Activated CD4-positive, alpha-beta T cell treated with anti-CD3 and anti-CD28 coated beads for 36 hours (primary cell): ENCODE results near the gene TPST1. TPM values are rescaled to one million over a fixed set of nuclear protein-coding genes. Genes with fewer than 3 reads are reported as not detected.

Experiments
- ATAC-seq: fragments of 200-7000 bp; cut with Tn5 transposase; one replicate; pipeline ENCODE4 v1.10.0; 2021; ENCODE audit warnings: mild to moderate bottlenecking, moderate library complexity
- CTCF ChIA-PET: fragments of 350-600 bp; sonication (Branson Sonifier 250); formaldehyde crosslinking; loops from one replicate; lab custom pipeline; 2021; ENCODE audit warnings: antibody characterized with exemption; lab: Charles Lee
- POLR2A ChIA-PET: fragments of 350-600 bp; sonication (Branson Sonifier 250); formaldehyde crosslinking; loops from one replicate; lab custom pipeline; 2021; ENCODE audit warnings: antibody characterized with exemption, inconsistent platforms; lab: Charles Lee
- DNase-seq: peaks from one replicate; pipeline ENCODE4 v3.0.0-alpha.2; 2020
- H3K27ac Mint-ChIP-seq: one replicate; pipeline ENCODE4 v1.8.0; 2021; ENCODE audit warnings: mixed read lengths
- H3K27me3 Mint-ChIP-seq: one replicate; pipeline ENCODE4 v1.8.0; 2021; ENCODE audit warnings: mixed read lengths
- H3K36me3 Mint-ChIP-seq: one replicate; pipeline ENCODE4 v1.8.0; 2021; ENCODE audit warnings: low read depth, mixed read lengths
- H3K4me1 Mint-ChIP-seq: one replicate; pipeline ENCODE4 v1.8.0; 2021; ENCODE audit warnings: mixed read lengths
- H3K4me3 Mint-ChIP-seq: one replicate; pipeline ENCODE4 v1.8.0; 2021; ENCODE audit warnings: mild to moderate bottlenecking, moderate library complexity, mixed read lengths
- H3K9me3 Mint-ChIP-seq: one replicate; pipeline ENCODE4 v1.8.0; 2021; ENCODE audit warnings: low read depth, mixed read lengths
- intact Hi-C, 2 experiments: fragments of 100-400 bp; cut with DNase I in 1 of 2; cut with micrococcal nuclease in 1 of 2; formaldehyde crosslinking; loops; one replicate each; pipeline versions ENCODE4 v1.14.2 to v1.15.1; 2022 to 2024; cut with DNase I, micrococcal nuclease
- total RNA-seq, 2 experiments: library from RNA; stranded (reverse); gene quantifications; one replicate each; pipeline ENCODE4 v1.2.3, GENCODE V29; 2021

The TPST1 gene
- total RNA-seq, 2 experiments from 2014 or later, result 1.0 to 1.1 TPM

GRCh38 chr7:66267249-66267648 lies 62.1 kb downstream of the TPST1 start:
- intact Hi-C loops, result no loop called here
- H3K27ac Mint-ChIP-seq, result no peak overlapping the region
- no peaks in the 10 kb centered on the region for H3K4me1 Mint-ChIP-seq
- ChIA-PET CTCF (interaction anchor here (1.0 kb wide), 1 partner anchor 9 kb away, joined by 3 read pairs; no protein-coding TSS in a partner anchor), POLR2A (no interaction called here)
- no peaks in the 10 kb centered on the region for H3K27me3 Mint-ChIP-seq
- ATAC-seq (no peak), DNase-seq (no peak)
- no peak overlapping the region for H3K4me3 Mint-ChIP-seq
- H3K9me3 Mint-ChIP-seq, result peaks cover 30% of the 10 kb centered on the region
- H3K36me3 Mint-ChIP-seq, result peaks cover 9% of the 10 kb centered on the region

GRCh38 chr7:66269978-66270377 lies 64.8 kb downstream of the TPST1 start:
- no peak overlapping the region for H3K4me3 Mint-ChIP-seq
- no peaks in the 10 kb centered on the region for H3K27me3 Mint-ChIP-seq
- H3K4me1 Mint-ChIP-seq, result no peaks in the 10 kb centered on the region
- H3K36me3 Mint-ChIP-seq, result peaks cover 5% of the 10 kb centered on the region
- DNase-seq, result no peak
- ATAC-seq, result no peak
- peaks cover 20% of the 10 kb centered on the region for H3K9me3 Mint-ChIP-seq
- intact Hi-C loops, result no loop called here
- POLR2A ChIA-PET, result no interaction called here
- H3K27ac Mint-ChIP-seq, result no peak overlapping the region
- CTCF ChIA-PET, result interaction anchor here (1.2 kb wide), 1 partner anchor 12 kb away, joined by 3 read pairs; no protein-coding TSS in a partner anchor

GRCh38 chr7:66272321-66272720 lies 67.2 kb downstream of the TPST1 start:
- Mint-ChIP-seq H3K4me3 (no peak overlapping the region), H3K36me3 (peaks cover 2% of the 10 kb centered on the region), H3K27me3 (no peaks in the 10 kb centered on the region), H3K27ac (no peak overlapping the region), H3K4me1 (no peaks in the 10 kb centered on the region), H3K9me3 (peaks cover 3% of the 10 kb centered on the region)
- intact Hi-C loops, result no loop called here
- CTCF ChIA-PET, result no interaction called here
- DNase-seq (no peak), ATAC-seq (no peak)
- POLR2A ChIA-PET, result no interaction called here

- H3K9me3 Mint-ChIP-seq, result peaks cover 2% of the 10 kb centered on the region
- DNase-seq (no peak), ATAC-seq (no peak)
- H3K4me3 Mint-ChIP-seq, result no peak overlapping the region
- no peak overlapping the region for H3K27ac Mint-ChIP-seq
- POLR2A ChIA-PET, result no interaction called here
- H3K4me1 Mint-ChIP-seq, result no peaks in the 10 kb centered on the region
- intact Hi-C loops, result no loop called here
- CTCF ChIA-PET, result interaction anchor here (0.5 kb wide), 1 partner anchor 652 kb away, joined by 3 read pairs; no protein-coding TSS in a partner anchor
- H3K36me3 Mint-ChIP-seq, result no peaks in the 10 kb centered on the region
- no peaks in the 10 kb centered on the region for H3K27me3 Mint-ChIP-seq
Observed at GRCh38 chr7:66276363-66276762, 71.2 kb downstream of the TPST1 start.

- no peak overlapping the region for H3K27ac Mint-ChIP-seq
- DNase-seq, result no peak
- no peak for ATAC-seq
- ChIA-PET POLR2A (no interaction called here), CTCF (no interaction called here)
- H3K4me3 Mint-ChIP-seq, result no peak overlapping the region
- no peaks in the 10 kb centered on the region for H3K27me3 Mint-ChIP-seq
- H3K4me1 Mint-ChIP-seq, result no peaks in the 10 kb centered on the region
- H3K36me3 Mint-ChIP-seq, result no peaks in the 10 kb centered on the region
- H3K9me3 Mint-ChIP-seq, result no peaks in the 10 kb centered on the region
- intact Hi-C loops, result no loop called here
Observed at GRCh38 chr7:66277492-66277891, 72.4 kb downstream of the TPST1 start.

GRCh38 chr7:66279912-66280311 lies 74.8 kb downstream of the TPST1 start:
- no peaks in the 10 kb centered on the region for H3K9me3 Mint-ChIP-seq
- H3K36me3 Mint-ChIP-seq, result no peaks in the 10 kb centered on the region
- CTCF ChIA-PET, result interaction anchor here (0.6 kb wide), 1 partner anchor 14 kb away, joined by 3 read pairs; no protein-coding TSS in a partner anchor
- intact Hi-C loops, result no loop called here
- no peak for ATAC-seq
- no peaks in the 10 kb centered on the region for H3K27me3 Mint-ChIP-seq
- no peak overlapping the region for H3K4me3 Mint-ChIP-seq
- POLR2A ChIA-PET, result no interaction called here
- no peak for DNase-seq
- no peaks in the 10 kb centered on the region for H3K4me1 Mint-ChIP-seq
- no peak overlapping the region for H3K27ac Mint-ChIP-seq

- DNase-seq (no peak), ATAC-seq (no peak)
- CTCF ChIA-PET, result no interaction called here
- Mint-ChIP-seq H3K27ac (no peak overlapping the region), H3K9me3 (no peaks in the 10 kb centered on the region), H3K36me3 (no peaks in the 10 kb centered on the region), H3K4me1 (no peaks in the 10 kb centered on the region), H3K27me3 (no peaks in the 10 kb centered on the region), H3K4me3 (no peak overlapping the region)
- intact Hi-C loops, result no loop called here
- POLR2A ChIA-PET, result no interaction called here
Observed at GRCh38 chr7:66281678-66282590, 76.8 kb downstream of the TPST1 start.

- no peaks in the 10 kb centered on the region for H3K9me3 Mint-ChIP-seq
- intact Hi-C loops, result no loop called here
- CTCF ChIA-PET, result no interaction called here
- H3K27ac Mint-ChIP-seq, result no peak overlapping the region
- POLR2A ChIA-PET, result no interaction called here
- DNase-seq, result no peak
- H3K4me1 Mint-ChIP-seq, result no peaks in the 10 kb centered on the region
- no peak overlapping the region for H3K4me3 Mint-ChIP-seq
- no peaks in the 10 kb centered on the region for H3K27me3 Mint-ChIP-seq
- no peaks in the 10 kb centered on the region for H3K36me3 Mint-ChIP-seq
- ATAC-seq, result no peak
Observed at GRCh38 chr7:66282591-66282935, 77.4 kb downstream of the TPST1 start.

- H3K9me3 Mint-ChIP-seq, result no peaks in the 10 kb centered on the region
- H3K4me3 Mint-ChIP-seq, result no peak overlapping the region
- intact Hi-C loops, result no loop called here
- CTCF ChIA-PET, result interaction anchor here (0.7 kb wide), 1 partner anchor 10 kb away, joined by 3 read pairs; no protein-coding TSS in a partner anchor
- H3K27ac Mint-ChIP-seq, result no peak overlapping the region
- POLR2A ChIA-PET, result interaction anchor here (0.6 kb wide), 1 partner anchor 104 kb away, joined by 6 read pairs; no protein-coding TSS in a partner anchor
- no peaks in the 10 kb centered on the region for H3K4me1 Mint-ChIP-seq
- DNase-seq, result no peak
- H3K27me3 Mint-ChIP-seq, result no peaks in the 10 kb centered on the region
- ATAC-seq, result peak; percentile 88
- H3K36me3 Mint-ChIP-seq, result no peaks in the 10 kb centered on the region
Observed at GRCh38 chr7:66283003-66283920, 78.1 kb downstream of the TPST1 start.

GRCh38 chr7:66296001-66296521 lies 90.9 kb downstream of the TPST1 start:
- intact Hi-C loops, result no loop called here
- DNase-seq, result no peak
- Mint-ChIP-seq H3K27ac (no peak overlapping the region), H3K4me1 (no peaks in the 10 kb centered on the region), H3K9me3 (peaks cover 6% of the 10 kb centered on the region), H3K36me3 (peaks cover 2% of the 10 kb centered on the region), H3K27me3 (no peaks in the 10 kb centered on the region), H3K4me3 (no peak overlapping the region)
- no peak for ATAC-seq
- ChIA-PET POLR2A (no interaction called here), CTCF (interaction anchor here (1.0 to 1.1 kb wide), 2 partner anchors 8 to 13 kb away, joined by 3 read pairs; no protein-coding TSS in a partner anchor)

GRCh38 chr7:66296557-66296956 lies 91.4 kb downstream of the TPST1 start:
- Mint-ChIP-seq H3K9me3 (peaks cover 6% of the 10 kb centered on the region), H3K27me3 (no peaks in the 10 kb centered on the region), H3K27ac (no peak overlapping the region), H3K4me1 (no peaks in the 10 kb centered on the region), H3K4me3 (no peak overlapping the region), H3K36me3 (peaks cover 2% of the 10 kb centered on the region)
- no peak for ATAC-seq
- DNase-seq, result no peak
- POLR2A ChIA-PET, result no interaction called here
- intact Hi-C loops, result no loop called here
- CTCF ChIA-PET, result interaction anchor here (1.1 kb wide), 1 partner anchor 12 kb away, joined by 3 read pairs; no protein-coding TSS in a partner anchor
